ENCODE results near the gene RHOBTB1.

RHOBTB1 gene

DNA sequence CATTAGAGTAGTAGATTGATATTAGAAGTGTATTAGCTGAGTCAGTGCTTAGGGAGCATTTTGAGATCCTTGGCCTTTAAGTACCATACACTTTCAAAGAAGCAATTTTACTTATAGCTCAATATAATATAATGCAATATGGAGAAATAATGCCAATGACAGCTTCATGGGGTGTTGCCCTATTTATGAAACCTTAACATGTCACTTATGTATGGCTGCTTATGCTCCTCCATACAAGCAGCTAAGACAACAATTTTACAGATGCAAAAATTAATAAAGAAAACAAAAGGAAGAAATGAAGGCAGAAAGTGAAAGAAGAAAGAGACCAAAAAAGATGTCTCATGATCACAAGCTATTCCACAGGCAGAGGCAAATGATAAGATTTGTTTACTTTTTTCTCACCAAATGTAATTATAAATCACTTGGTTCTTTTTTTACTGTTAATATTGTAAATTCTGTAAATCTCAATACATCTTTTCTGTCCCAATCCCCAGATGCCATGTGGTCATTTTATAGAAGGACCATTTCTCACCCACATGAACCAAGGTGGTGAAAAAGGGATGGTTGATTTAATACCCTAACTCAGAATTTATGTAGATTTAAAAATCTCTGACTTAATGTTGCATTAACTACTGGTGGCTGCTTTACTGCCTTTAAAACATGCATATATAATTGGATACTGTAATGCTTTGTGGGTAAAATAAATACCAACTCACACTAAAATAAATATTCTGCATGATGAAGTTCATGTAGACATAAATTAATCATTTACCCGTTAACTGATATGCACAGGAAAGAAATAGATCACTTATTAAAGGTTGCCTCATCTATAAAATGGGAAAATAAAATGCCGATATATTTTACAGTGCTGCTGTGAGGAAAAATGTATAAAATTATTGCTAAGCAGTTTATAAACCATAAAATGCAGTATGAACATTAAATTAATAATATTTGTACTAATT lies 33.5 kb upstream of the RHOBTB1 start:
- no peak for TF ChIP-seq CREB1 (IDR thresholded peaks at IDR 0.05; ENCODE audit: low read depth)
- TF ChIP-seq TEAD4 (IDR thresholded peaks at IDR 0.05), result no peak
- no peak for TF ChIP-seq YY1 (IDR thresholded peaks at IDR 0.05; ENCODE audit: low read depth)
- TF ChIP-seq ZBTB7A (IDR thresholded peaks at IDR 0.05; ENCODE audit: low read depth), result no peak
- TF ChIP-seq REST (IDR thresholded peaks at IDR 0.05; ENCODE audit: low read depth), result no peak
- TF ChIP-seq USF1 (IDR thresholded peaks at IDR 0.05), result no peak
- no peak for TF ChIP-seq NFIC (IDR thresholded peaks at IDR 0.05)
- no peak for TF ChIP-seq RAD21 (IDR thresholded peaks at IDR 0.05; ENCODE audit: low read depth)
- TF ChIP-seq CEBPB (IDR thresholded peaks at IDR 0.05), result no peak
- no peak for TF ChIP-seq FOXM1 (IDR thresholded peaks at IDR 0.05; ENCODE audit: borderline replicate concordance, low read depth)
- no peak for TF ChIP-seq TCF12 (IDR thresholded peaks at IDR 0.05; ENCODE audit: low read depth)
- TF ChIP-seq EGR1 (IDR thresholded peaks at IDR 0.05), result no peak
- no peak for TF ChIP-seq TAF1 (IDR thresholded peaks at IDR 0.05; ENCODE audit: low read depth)
- TF ChIP-seq, protein P1, sequence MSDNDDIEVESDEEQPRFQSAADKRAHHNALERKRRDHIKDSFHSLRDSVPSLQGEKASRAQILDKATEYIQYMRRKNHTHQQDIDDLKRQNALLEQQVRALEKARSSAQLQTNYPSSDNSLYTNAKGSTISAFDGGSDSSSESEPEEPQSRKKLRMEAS (IDR thresholded peaks at IDR 0.05), result no peak
- TF ChIP-seq EP300 (IDR thresholded peaks at IDR 0.05; ENCODE audit: borderline replicate concordance), result no peak

- TF ChIP-seq USF1 (IDR thresholded peaks at IDR 0.05) (no peak), FOXM1 (IDR thresholded peaks at IDR 0.05; ENCODE audit: borderline replicate concordance, low read depth) (no peak), EP300 (IDR thresholded peaks at IDR 0.05; ENCODE audit: borderline replicate concordance) (no peak)
- TF ChIP-seq, protein P1 (IDR thresholded peaks at IDR 0.05), result no peak
These were observed 32.7 kb upstream of the RHOBTB1 start for GRCh38 chr10:60976687-60977086.

DNA sequence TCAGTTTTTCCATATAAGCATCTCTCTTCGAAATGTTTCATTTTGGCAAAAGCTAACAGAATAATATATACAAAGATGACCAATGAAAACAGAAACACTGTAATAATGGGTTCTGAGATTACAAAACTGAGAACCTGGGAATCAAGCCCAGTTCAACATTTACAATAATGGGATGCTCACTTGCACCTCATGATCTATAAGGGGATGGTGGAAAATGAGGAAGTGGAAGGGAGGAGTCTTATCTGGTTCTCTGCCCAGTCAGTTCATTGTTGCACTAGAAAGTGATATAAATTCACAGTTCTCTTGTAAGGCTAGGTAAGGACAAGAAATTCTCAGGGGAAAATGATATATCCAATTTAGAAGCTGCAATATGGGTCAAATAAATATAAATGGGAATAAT lies 31.7 kb upstream of the RHOBTB1 start:
- TF ChIP-seq CEBPB (IDR thresholded peaks at IDR 0.05) (no peak), YY1 (IDR thresholded peaks at IDR 0.05; ENCODE audit: low read depth) (no peak), TCF12 (IDR thresholded peaks at IDR 0.05; ENCODE audit: low read depth) (no peak), EP300 (IDR thresholded peaks at IDR 0.05; ENCODE audit: borderline replicate concordance) (no peak), USF1 (IDR thresholded peaks at IDR 0.05) (no peak), ZBTB7A (IDR thresholded peaks at IDR 0.05; ENCODE audit: low read depth) (no peak), EGR1 (IDR thresholded peaks at IDR 0.05) (no peak), TAF1 (IDR thresholded peaks at IDR 0.05; ENCODE audit: low read depth) (no peak), REST (IDR thresholded peaks at IDR 0.05; ENCODE audit: low read depth) (no peak), TEAD4 (IDR thresholded peaks at IDR 0.05) (no peak)
- TF ChIP-seq, protein P1 (IDR thresholded peaks at IDR 0.05), result no peak

DNA sequence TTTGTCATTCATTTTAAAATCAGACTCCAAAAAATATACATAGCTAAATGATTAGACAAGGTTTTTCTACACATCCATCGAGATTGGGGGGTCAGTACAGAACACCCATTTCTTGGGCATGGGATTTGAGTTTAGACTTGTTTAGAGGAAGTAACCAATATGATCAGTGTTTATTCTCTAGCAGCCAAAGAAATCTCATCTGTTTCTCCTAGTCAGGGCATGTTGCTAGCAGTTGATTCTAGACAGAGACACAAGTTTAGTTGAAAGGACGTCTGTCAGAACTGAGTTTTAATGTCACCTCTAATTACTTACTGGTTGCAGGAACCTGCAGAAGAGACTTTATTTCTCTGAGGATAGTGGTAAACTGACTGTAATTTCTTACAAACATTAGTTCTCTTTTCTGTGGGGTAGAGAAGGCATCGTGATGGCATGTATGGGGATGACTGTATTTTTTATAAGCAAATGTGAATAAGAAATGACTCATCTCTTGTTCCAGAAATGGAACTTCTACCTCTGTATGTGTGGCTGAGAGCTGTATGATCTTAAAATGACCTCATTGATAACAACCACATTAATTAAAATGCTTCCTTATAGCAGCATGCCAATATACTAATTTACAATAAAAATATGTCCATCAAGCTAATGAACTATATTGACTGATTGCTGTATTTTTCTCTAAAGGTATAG lies 30.6 kb upstream of the RHOBTB1 start:
- TF ChIP-seq USF1 (IDR thresholded peaks at IDR 0.05) (no peak), YY1 (IDR thresholded peaks at IDR 0.05; ENCODE audit: low read depth) (no peak), CREB1 (IDR thresholded peaks at IDR 0.05; ENCODE audit: low read depth) (no peak), NFIC (IDR thresholded peaks at IDR 0.05) (no peak), TAF1 (IDR thresholded peaks at IDR 0.05; ENCODE audit: low read depth) (no peak)

Data from Ishikawa (cell line).